Ascending aorta (tissue), 2 donors: Measurements from ENCODE around the gene SLC35F3. TPM values are rescaled to one million over a fixed set of nuclear protein-coding genes. Genes with fewer than 3 reads are reported as not detected.

ENCODE experiments used
- DNase-seq, 2 donors: peaks; one replicate each; pipeline ENCODE4 v3.0.0-alpha.2; 2019; ENCODE audit warnings: low spot score in 2 of 2
- H3K27ac ChIP-seq, 2 donors: fragments of 200-600 bp; sonication (generic); one replicate each; pipeline ENCODE4 v1.5.1; 2016 to 2017; ENCODE audit warnings: mild to moderate bottlenecking in 1 of 2
- H3K27me3 ChIP-seq: fragments of 200-600 bp; sonication (generic); one replicate; pipeline ENCODE4 v1.5.1; 2017
- H3K36me3 ChIP-seq, 2 donors: fragments of 200-600 bp; sonication (generic); one replicate each; pipeline ENCODE4 v1.5.1; 2016
- H3K4me1 ChIP-seq, 2 donors: fragments of 200-600 bp; sonication (generic); one replicate each; pipeline ENCODE4 v1.5.1; 2016 to 2017; ENCODE audit warnings: mild to moderate bottlenecking in 1 of 2
- H3K4me3 ChIP-seq, 2 donors: fragments of 200-600 bp; sonication (generic); one replicate each; pipeline ENCODE4 v1.5.1; 2016 to 2017; ENCODE audit warnings: mild to moderate bottlenecking in 1 of 2
- H3K9me3 ChIP-seq, 2 donors: fragments of 200-600 bp; sonication (generic); one replicate each; pipeline ENCODE4 v1.5.1; 2016
- CTCF ChIP-seq, 3 experiments: fragments of 200-600 bp in 2 of 3; fragments of 450-650 bp in 1 of 3; sonication (generic) in 2 of 3; IDR thresholded peaks; one replicate each; pipeline ENCODE4 v1.5.1; 2016 to 2019; ENCODE audit warnings: antibody characterized with exemption in 3 of 3, mild to moderate bottlenecking in 1 of 3, moderate library complexity in 1 of 3
- intact Hi-C: fragments of 100-400 bp; cut with DNase I; formaldehyde crosslinking; loops from one replicate; pipeline ENCODE4 v1.15.1; 2023
- total RNA-seq: library from RNA; depleted of rRNA; stranded (reverse); fragments of >200 nt; gene quantifications from one replicate; pipeline ENCODE4 v1.1.0, GENCODE V29; 2016

Gene SLC35F3
- total RNA-seq, 1 donor from 2014 or later = 1.4 TPM

- TF ChIP-seq CTCF (IDR thresholded peaks at IDR 0.05) = no peak
- Histone ChIP-seq H3K9me3 (no peaks in the 10 kb centered on the region), H3K27ac (no peak overlapping the region), H3K27me3 (no peaks in the 10 kb centered on the region), H3K4me1 (peaks cover 3 to 7% of the 10 kb centered on the region in 2 donors), H3K36me3 (no peaks in the 10 kb centered on the region), H3K4me3 (no peak overlapping the region)
- DNase-seq = no peak
- intact Hi-C loops = no loop called here
Measured at GRCh38 chr1:234369033-234369430, 464.6 kb downstream of the SLC35F3 start.

- intact Hi-C loops = no loop called here
- Histone ChIP-seq H3K27ac (no peak overlapping the region), H3K27me3 (no peaks in the 10 kb centered on the region), H3K4me1 (peaks cover 3 to 14% of the 10 kb centered on the region in 2 donors), H3K36me3 (no peaks in the 10 kb centered on the region), H3K4me3 (no peak overlapping the region), H3K9me3 (no peaks in the 10 kb centered on the region)
- no peak for TF ChIP-seq CTCF (IDR thresholded peaks at IDR 0.05)
- no peak for DNase-seq
Measured at GRCh38 chr1:234369784-234370183, 465.3 kb downstream of the SLC35F3 start.

- no peak overlapping the region for H3K4me3 ChIP-seq
- intact Hi-C loops = no loop called here
Measured at GRCh38 chr1:234371414-234371813, 466.9 kb downstream of the SLC35F3 start.

GRCh38 chr1:234372011-234372757 lies 467.7 kb downstream of the SLC35F3 start:
- no peak for DNase-seq
- Histone ChIP-seq H3K4me1 (peaks cover 3 to 15% of the 10 kb centered on the region in 2 donors), H3K36me3 (peaks cover 8 to 10% of the 10 kb centered on the region in 2 donors), H3K27ac (peak overlapping the region in 1 of 2 donors; percentile 91), H3K9me3 (no peaks in the 10 kb centered on the region), H3K4me3 (peak overlapping the region; percentile 91 to 92), H3K27me3 (no peaks in the 10 kb centered on the region)
- intact Hi-C loops = loop anchor here (2.0 kb wide), 2 partner anchors 757 to 1133 kb away; partner anchors contain the start of genes B3GALNT2 and TOMM20
- TF ChIP-seq CTCF (IDR thresholded peaks at IDR 0.05) = no peak

More at GRCh38 chr1:234371414-234371813, 466.9 kb downstream of the SLC35F3 start:
- TF ChIP-seq CTCF (IDR thresholded peaks at IDR 0.05) = no peak
- Histone ChIP-seq H3K27me3 (no peaks in the 10 kb centered on the region), H3K4me1 (peaks cover 3 to 15% of the 10 kb centered on the region in 2 donors), H3K36me3 (peaks cover 6 to 7% of the 10 kb centered on the region in 2 donors), H3K9me3 (no peaks in the 10 kb centered on the region), H3K27ac (no peak overlapping the region)
- DNase-seq = no peak

- peak in 1 of 3 experiments; percentile 8 for TF ChIP-seq CTCF (IDR thresholded peaks at IDR 0.05)
- peak within 1 kb of the TSS; percentile 91 to 92 for H3K4me3 ChIP-seq
- H3K4me1 ChIP-seq = peaks cover 3 to 15% of the 10 kb centered on the region in 2 donors
- peak; percentile 60 to 95 for DNase-seq
- H3K27ac ChIP-seq = peak within 1 kb of the TSS; percentile 91 to 97
- peaks cover 15% of the 10 kb centered on the region in 2 donors for H3K36me3 ChIP-seq
- H3K9me3 ChIP-seq = no peaks in the 10 kb centered on the region
- intact Hi-C loops = loop anchor here (2.0 kb wide), 2 partner anchors 755 to 1131 kb away; partner anchors contain the start of genes B3GALNT2 and TOMM20
- H3K27me3 ChIP-seq = no peaks in the 10 kb centered on the region
Measured at GRCh38 chr1:234373064-234373958, 468.8 kb downstream of the SLC35F3 start, which contains the start of gene COA6. COA6 (plus strand) TSS chr1:234373456; CDS start chr1:234373467, 11 bp downstream.
